Renal cortical epithelial cell (primary cell): ENCODE data around the gene NDUFA6. TPM values are rescaled to one million over a fixed set of nuclear protein-coding genes. Genes with fewer than 3 reads are reported as not detected.
"Not testable (repeated sequence)": the region's sequence is repeated elsewhere in the genome, so short reads cannot be mapped to it uniquely, and the experiment has no call there.

Experiments used
- DNase-seq: peaks from one replicate; pipeline ENCODE4 v3.0.0-alpha.2; 2011; ENCODE audit warnings: low read depth
- total RNA-seq: library from RNA; depleted of rRNA; stranded (reverse); fragments of >200 nt; gene quantifications from 2 replicates; pipeline ENCODE4 v1.2.3, GENCODE V29; 2014

The NDUFA6 gene
- total RNA-seq: 36.5 and 76.1 TPM in 2 replicates

- peak; percentile 97 for DNase-seq
These were observed at the start of gene NDUFA6 for GRCh38 chr22:42090596-42091454. NDUFA6 (minus strand) TSS chr22:42090772; CDS start chr22:42090744, 28 bp downstream.

GRCh38 chr22:42140153-42140552 lies 49.6 kb upstream of the NDUFA6 start:
- DNase-seq: not testable (repeated sequence)

- not testable (repeated sequence) for DNase-seq
These were observed 48.9 kb upstream of the NDUFA6 start for GRCh38 chr22:42139508-42139907.

DNA sequence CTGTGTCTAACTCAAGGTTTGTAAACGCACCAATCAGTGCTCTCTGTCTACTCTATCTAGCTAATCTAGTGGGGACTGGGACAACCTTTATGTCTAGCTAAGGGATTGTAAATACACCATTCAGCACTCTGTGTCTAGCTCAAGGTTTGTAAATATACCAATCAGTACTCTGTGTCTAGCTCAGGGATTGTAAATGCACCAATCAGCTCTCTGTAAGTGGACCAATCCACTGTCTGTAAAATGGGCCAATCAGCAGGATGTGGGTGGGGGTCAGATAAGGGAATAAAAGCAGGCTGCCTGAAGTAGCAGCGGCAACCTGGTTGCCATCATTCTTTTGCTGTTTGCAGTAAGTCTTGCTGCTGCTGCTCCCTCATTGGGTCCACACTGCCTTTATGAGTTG lies 48.4 kb upstream of the NDUFA6 start:
- DNase-seq: no peak

DNA sequence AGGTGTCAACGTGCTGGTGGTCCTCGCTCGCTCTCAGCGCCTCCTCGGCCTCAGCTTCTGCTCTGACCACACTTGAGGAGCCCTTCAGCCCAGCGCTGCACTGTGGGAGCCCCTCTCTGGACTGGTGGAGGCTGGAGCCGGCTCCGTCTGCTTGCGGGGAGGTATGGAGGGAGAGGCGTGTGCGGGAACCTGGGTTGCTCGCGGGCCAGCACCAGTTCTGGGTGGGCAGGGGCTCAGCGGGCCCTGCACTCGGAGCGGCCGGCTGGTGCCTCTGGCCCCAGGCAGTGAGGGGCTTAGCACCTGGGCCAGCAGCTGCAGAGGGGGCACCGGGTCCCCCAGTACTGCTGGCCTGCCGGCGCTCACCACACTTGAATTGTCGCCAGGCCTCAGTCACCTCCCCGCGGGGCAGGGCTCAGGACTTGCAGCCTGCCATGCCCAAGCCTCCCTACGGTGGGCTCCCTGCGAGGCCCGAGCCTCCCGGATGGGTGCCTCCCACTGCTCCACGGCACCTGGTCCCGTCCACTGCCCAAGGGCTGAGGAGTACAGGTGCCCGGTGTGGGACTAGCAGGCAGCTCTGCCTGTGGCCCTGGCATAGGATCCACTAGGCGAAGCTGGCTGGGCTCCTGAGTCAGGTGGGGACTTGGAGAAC lies 47.7 kb upstream of the NDUFA6 start:
- DNase-seq: no peak

DNA sequence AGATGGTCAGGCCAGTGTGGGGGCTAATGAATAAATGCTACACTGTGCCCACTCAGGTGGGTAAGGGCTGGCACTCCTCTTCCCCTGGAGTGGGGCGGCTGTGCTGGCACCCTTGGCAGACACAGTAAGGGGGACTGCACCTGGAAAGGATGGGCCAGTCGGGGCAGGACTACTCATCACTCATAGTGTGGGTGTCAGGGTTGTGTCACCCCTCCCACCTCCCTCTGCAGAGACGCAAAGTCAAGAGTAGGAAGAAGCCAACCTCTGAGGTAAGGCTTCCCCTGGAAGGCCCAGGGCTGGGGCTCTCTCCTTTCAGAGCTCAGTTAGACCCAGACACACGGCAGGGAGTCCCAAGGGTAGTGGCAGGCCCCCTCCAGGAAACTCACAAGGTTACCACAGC lies 45.1 kb upstream of the NDUFA6 start:
- not testable (repeated sequence) for DNase-seq

DNA sequence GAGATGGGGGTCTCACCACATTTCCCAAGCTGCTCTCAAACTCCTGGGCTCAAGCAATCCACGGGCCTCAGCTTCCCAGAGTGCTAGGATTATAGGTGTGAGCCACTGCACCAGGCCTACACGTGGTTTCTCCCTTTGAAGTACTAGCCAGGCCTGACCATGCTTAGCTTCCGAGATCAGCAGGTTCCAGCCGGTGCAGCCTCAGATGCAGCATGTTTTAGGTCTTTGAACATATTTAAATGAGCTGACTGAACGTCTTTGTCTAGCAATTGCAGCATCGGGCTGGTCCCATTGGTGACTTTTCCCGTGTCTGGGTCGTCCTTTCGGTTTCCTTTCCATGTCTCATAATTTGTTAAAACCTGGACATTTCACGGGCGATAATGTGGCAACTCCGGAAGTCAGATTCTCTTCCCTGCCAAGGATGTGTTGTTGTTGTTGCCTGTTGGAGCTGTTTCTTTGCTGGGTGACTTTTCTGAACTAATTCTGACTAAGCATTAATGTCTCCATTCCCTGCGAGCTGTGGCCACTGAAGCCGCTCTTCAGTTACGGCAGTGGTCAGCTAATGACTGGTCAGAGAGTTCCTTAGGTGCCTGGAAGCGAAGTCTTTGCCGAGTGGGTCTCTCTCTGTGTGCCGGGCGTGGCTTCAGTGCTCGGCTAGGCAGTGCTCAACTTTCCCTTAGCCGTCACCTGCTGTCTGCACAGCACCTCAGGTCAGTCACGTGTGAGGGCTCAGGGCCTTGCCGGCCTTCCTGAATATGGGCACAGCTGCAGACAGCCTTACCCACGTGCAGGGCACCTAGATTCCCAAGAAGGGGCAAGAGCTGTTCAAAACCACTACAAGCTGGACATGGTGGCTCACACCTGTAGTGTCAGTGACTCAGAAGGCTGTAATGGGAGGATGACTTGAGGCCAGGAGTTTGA lies 43.8 kb upstream of the NDUFA6 start:
- peak; percentile 58 for DNase-seq

DNA sequence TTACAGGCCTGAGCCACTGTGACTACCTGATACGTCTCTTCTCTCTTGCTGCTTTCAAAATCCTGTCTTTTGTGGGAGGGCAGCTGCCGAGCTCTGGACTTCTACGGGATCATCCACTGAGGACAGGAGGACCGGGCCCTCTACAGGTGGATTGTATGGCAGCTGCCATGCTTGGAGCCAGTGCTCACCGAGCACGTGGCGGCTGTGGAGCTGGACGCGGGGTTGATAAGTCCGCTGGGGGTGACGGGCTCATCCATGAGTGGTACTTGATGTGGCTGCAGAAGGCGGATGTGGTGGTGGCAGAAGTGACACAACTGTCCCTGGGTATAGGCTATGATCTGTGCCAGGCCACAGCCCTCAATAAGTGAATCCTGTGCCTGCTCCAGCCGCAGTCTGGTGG lies 41.9 kb upstream of the NDUFA6 start:
- no peak for DNase-seq

GRCh38 chr22:42131562-42131961 lies 41.0 kb upstream of the NDUFA6 start:
- no peak for DNase-seq

GRCh38 chr22:42130639-42131431 lies 40.3 kb upstream of the NDUFA6 start, which contains the start of gene CYP2D6:
CYP2D6 (minus strand) TSS chr22:42130810; CDS start chr22:42130791, 19 bp downstream.
- DNase-seq: not testable (repeated sequence)

- DNase-seq: not testable (repeated sequence)
These were observed 39.6 kb upstream of the NDUFA6 start for GRCh38 chr22:42130182-42130581.

DNA sequence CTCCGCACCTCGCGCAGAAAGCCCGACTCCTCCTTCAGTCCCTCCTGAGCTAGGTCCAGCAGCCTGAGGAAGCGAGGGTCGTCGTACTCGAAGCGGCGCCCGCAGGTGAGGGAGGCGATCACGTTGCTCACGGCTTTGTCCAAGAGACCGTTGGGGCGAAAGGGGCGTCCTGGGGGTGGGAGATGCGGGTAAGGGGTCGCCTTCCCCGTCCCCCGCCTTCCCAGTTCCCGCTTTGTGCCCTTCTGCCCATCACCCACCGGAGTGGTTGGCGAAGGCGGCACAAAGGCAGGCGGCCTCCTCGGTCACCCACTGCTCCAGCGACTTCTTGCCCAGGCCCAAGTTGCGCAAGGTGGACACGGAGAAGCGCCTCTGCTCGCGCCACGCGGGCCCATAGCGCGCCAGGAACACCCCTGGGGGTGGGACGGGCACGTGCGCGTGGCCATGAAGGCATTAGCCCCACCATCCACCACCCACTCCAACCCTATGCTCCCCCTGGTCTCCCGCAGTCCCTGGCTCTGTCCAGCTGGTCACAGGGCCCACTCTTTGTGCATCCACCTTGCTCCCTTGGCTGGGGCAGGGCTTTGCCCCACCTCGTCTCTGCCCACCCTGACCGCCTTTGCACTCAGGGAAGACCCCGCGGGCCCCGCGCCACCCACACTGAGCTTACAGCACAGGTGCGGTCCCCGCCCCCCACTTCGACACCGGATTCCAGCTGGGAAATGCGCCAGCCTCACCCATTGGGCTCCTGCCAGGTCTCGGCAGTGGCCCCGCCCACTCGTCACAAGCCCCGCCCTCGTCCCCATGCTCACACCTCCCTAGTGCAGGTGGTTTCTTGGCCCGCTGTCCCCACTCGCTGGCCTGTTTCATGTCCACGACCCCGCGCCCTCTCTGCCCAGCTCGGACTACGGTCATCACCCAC lies 38.5 kb upstream of the NDUFA6 start:
- not testable (repeated sequence) for DNase-seq

DNA sequence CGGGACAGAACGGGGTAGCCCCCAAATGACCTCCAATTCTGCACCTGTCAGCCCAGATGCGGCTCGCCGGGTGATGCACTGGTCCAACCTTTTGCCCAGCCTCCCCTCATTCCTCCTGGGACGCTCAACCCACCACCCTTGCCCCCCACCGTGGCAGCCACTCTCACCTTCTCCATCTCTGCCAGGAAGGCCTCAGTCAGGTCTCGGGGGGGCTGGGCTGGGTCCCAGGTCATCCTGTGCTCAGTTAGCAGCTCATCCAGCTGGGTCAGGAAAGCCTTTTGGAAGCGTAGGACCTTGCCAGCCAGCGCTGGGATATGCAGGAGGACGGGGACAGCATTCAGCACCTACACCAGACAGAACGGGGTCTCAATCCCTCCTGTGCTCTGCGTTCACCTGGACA lies 37.4 kb upstream of the NDUFA6 start:
- not testable (repeated sequence) for DNase-seq

DNA sequence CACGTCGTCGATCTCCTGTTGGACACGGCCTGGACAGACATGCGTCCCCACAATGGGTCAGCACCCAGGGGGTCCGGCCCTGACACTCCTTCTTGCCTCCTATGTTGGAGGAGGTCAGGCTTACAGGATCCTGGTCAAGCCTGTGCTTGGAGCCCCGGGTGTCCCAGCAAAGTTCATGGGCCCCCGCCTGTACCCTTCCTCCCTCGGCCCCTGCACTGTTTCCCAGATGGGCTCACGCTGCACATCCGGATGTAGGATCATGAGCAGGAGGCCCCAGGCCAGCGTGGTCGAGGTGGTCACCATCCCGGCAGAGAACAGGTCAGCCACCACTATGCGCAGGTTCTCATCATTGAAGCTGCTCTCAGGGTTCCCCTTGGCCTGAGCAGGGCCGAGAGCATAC lies 37.0 kb upstream of the NDUFA6 start:
- no peak for DNase-seq

- DNase-seq: not testable (repeated sequence)
These were observed 33.0 kb upstream of the NDUFA6 start for GRCh38 chr22:42123529-42123928.

GRCh38 chr22:42120231-42121021 lies 29.9 kb upstream of the NDUFA6 start:
- DNase-seq: not testable (repeated sequence)

DNA sequence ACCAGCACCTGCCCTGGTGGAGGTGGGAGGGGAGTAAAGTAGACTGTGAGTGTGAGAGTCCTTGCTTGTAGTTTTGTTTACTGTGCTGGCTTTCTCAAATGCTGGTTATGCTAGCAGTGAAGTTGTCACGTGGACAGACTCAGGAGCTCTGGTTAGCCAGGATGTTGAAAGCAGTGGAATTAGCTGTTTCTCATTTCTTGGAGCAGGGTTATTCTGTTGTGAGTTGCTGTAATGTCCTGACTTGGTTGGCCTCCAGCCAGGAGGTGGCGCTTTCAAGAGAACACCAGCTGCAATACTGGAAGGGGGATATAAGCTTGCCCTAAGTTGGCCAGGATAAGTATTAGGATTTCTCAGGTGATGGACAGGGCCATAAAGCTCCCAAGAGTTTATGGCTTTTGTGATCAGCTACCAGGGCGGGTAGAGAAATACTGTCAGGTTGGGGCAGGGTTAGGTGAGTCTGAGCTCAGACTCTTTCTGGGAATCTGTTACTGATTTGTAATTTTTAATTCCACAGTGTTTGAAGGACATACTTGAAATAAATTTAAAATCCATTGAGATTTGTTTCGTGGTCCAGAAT lies 26.4 kb upstream of the NDUFA6 start:
- DNase-seq: peak; percentile 18

GRCh38 chr22:42115420-42115830 lies 24.9 kb upstream of the NDUFA6 start:
- not testable (repeated sequence) for DNase-seq

DNA sequence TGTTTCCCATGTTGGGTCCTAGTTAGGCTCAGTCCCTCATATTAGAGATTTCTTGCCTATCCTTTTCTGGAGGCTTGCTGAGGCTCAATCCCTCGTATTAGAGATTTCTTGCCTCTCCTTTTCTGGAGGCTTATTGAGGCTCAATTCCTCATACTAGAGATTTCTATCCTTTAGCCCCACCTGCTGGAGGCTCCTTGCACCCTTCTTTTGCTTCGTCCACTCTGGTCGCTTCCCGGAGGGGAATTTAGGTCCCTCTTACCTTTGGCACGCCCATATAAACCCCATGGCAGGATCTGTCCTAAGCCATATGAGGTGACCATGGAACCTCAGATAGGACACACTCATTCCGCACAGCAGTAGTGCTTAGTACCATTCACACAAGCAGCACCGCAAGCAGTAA lies 24.1 kb upstream of the NDUFA6 start:
- DNase-seq: no peak
